Large intestine (tissue), 3 donors: ENCODE results near the gene FZD10. TPM values are rescaled to one million over a fixed set of nuclear protein-coding genes. Genes with fewer than 3 reads are reported as not detected.
A peak's percentile ranks its signal among the peaks of the same experiment; 100 is the strongest.

Source experiments
- DNase-seq, 2 donors: peaks; one replicate each; pipeline versions ENCODE4 v3.0.0 to v3.0.0-alpha.2; 2013
- H3K27ac ChIP-seq: one replicate; pipeline ENCODE4 v1.5.1; 2013; ENCODE audit warnings: low read length
- H3K27me3 ChIP-seq: 2 replicates; pipeline ENCODE4 v1.6.1; 2013; ENCODE audit warnings: low read length; ENCODE audit not compliant: control insufficient read depth, insufficient read depth
- H3K36me3 ChIP-seq: 2 replicates; pipeline ENCODE4 v1.6.1; 2013; ENCODE audit warnings: low read length; ENCODE audit not compliant: control insufficient read depth, insufficient read depth
- H3K4me1 ChIP-seq: one replicate; pipeline ENCODE4 v1.6.1; 2013; ENCODE audit warnings: low read length; ENCODE audit not compliant: control insufficient read depth, insufficient read depth
- H3K4me3 ChIP-seq: one replicate; pipeline ENCODE4 v1.5.1; 2013; ENCODE audit warnings: low read length
- H3K9me3 ChIP-seq: one replicate; pipeline ENCODE4 v1.6.1; 2013; ENCODE audit warnings: mild to moderate bottlenecking, low read depth, low read length, moderate library complexity; ENCODE audit not compliant: control insufficient read depth
- WGBS: methylation state at CpG from one replicate; pipeline ENCODE4 v1.1.5; 2013; ENCODE audit warnings: low lambda C conversion rate; ENCODE audit not compliant: insufficient coverage; 5-methylcytosine and 5-hydroxymethylcytosine counted together
- polyA plus RNA-seq: library from polyadenylated mRNA; unstranded; fragments of 120-200 nt; gene quantifications from one replicate; pipeline ENCODE4 v1.2.1, GENCODE V29; 2013

FZD10 gene
- polyA plus RNA-seq, 1 donor: 1.2 TPM

DNA sequence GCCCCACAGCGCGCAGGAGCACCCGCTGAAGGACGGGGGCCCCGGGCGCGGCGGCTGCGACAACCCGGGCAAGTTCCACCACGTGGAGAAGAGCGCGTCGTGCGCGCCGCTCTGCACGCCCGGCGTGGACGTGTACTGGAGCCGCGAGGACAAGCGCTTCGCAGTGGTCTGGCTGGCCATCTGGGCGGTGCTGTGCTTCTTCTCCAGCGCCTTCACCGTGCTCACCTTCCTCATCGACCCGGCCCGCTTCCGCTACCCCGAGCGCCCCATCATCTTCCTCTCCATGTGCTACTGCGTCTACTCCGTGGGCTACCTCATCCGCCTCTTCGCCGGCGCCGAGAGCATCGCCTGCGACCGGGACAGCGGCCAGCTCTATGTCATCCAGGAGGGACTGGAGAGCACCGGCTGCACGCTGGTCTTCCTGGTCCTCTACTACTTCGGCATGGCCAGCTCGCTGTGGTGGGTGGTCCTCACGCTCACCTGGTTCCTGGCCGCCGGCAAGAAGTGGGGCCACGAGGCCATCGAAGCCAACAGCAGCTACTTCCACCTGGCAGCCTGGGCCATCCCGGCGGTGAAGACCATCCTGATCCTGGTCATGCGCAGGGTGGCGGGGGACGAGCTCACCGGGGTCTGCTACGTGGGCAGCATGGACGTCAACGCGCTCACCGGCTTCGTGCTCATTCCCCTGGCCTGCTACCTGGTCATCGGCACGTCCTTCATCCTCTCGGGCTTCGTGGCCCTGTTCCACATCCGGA lies 1.4 kb downstream of the FZD10 start:
- DNase-seq: peak in 1 of 2 donors; percentile 14
- H3K27me3 ChIP-seq: peaks cover 74% of the 10 kb centered on the region
- no peak overlapping the region for H3K27ac ChIP-seq
- H3K36me3 ChIP-seq: no peaks in the 10 kb centered on the region
- no peaks in the 10 kb centered on the region for H3K4me1 ChIP-seq
- H3K4me3 ChIP-seq: no peak overlapping the region
- peaks cover 3% of the 10 kb centered on the region for H3K9me3 ChIP-seq
- WGBS: no CpG with 5 or more reads among the region's 71 CpGs

DNA sequence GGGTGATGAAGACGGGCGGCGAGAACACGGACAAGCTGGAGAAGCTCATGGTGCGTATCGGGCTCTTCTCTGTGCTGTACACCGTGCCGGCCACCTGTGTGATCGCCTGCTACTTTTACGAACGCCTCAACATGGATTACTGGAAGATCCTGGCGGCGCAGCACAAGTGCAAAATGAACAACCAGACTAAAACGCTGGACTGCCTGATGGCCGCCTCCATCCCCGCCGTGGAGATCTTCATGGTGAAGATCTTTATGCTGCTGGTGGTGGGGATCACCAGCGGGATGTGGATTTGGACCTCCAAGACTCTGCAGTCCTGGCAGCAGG lies 1.9 kb downstream of the FZD10 start:
- Histone ChIP-seq H3K36me3 (no peaks in the 10 kb centered on the region), H3K4me3 (no peak overlapping the region), H3K9me3 (peaks cover 3% of the 10 kb centered on the region), H3K27me3 (peaks cover 75% of the 10 kb centered on the region), H3K4me1 (no peaks in the 10 kb centered on the region), H3K27ac (no peak overlapping the region)
- no CpG with 5 or more reads among the region's 18 CpGs for WGBS
- no peak for DNase-seq

- DNase-seq: no peak
- Histone ChIP-seq H3K36me3 (no peaks in the 10 kb centered on the region), H3K9me3 (peaks cover 3% of the 10 kb centered on the region), H3K4me1 (no peaks in the 10 kb centered on the region), H3K27ac (no peak overlapping the region), H3K4me3 (no peak overlapping the region), H3K27me3 (peaks cover 68% of the 10 kb centered on the region)
- WGBS: 20% methylated on average over 1 of the region's 5 CpGs
Observed at GRCh38 chr12:130164936-130165335, 2.7 kb downstream of the FZD10 start.

GRCh38 chr12:130166306-130166705 lies 4.0 kb downstream of the FZD10 start:
- H3K27me3 ChIP-seq: peaks cover 55% of the 10 kb centered on the region
- H3K27ac ChIP-seq: no peak overlapping the region
- DNase-seq: no peak
- no peaks in the 10 kb centered on the region for H3K4me1 ChIP-seq
- H3K36me3 ChIP-seq: no peaks in the 10 kb centered on the region
- no CpG with 5 or more reads among the region's 2 CpGs for WGBS
- peaks cover 2% of the 10 kb centered on the region for H3K9me3 ChIP-seq
- no peak overlapping the region for H3K4me3 ChIP-seq

DNA sequence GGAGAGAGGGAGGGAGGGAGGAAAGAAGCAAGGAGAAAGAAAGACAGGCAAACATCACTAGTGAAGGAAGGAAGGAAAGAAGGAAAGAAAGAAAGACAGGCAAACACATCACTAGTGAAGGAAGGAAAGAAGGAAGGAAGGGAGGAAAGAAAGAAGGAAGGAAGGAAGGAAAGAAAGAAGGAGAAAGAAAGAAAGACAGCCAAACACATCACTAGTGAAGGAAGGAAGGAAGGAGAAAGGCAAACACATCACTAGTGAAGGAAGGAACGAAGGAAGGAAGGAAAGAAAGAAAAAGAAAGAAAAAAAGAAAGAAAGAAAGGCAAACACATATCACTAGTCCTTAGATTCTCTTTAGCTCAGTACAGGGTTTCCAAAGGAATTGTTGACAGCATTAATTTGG lies 5.3 kb downstream of the FZD10 start:
- WGBS: 60% methylated on average over 1 of the region's 1 CpG
- H3K9me3 ChIP-seq: no peaks in the 10 kb centered on the region
- no peaks in the 10 kb centered on the region for H3K36me3 ChIP-seq
- no peak overlapping the region for H3K4me3 ChIP-seq
- DNase-seq: no peak
- peaks cover 49% of the 10 kb centered on the region for H3K27me3 ChIP-seq
- no peaks in the 10 kb centered on the region for H3K4me1 ChIP-seq
- no peak overlapping the region for H3K27ac ChIP-seq

GRCh38 chr12:130169256-130169655 lies 7.0 kb downstream of the FZD10 start:
- Histone ChIP-seq H3K27me3 (peaks cover 33% of the 10 kb centered on the region), H3K9me3 (no peaks in the 10 kb centered on the region), H3K4me3 (no peak overlapping the region), H3K27ac (no peak overlapping the region), H3K4me1 (no peaks in the 10 kb centered on the region), H3K36me3 (no peaks in the 10 kb centered on the region)
- WGBS: no CpG with 5 or more reads among the region's 6 CpGs
- no peak for DNase-seq

DNA sequence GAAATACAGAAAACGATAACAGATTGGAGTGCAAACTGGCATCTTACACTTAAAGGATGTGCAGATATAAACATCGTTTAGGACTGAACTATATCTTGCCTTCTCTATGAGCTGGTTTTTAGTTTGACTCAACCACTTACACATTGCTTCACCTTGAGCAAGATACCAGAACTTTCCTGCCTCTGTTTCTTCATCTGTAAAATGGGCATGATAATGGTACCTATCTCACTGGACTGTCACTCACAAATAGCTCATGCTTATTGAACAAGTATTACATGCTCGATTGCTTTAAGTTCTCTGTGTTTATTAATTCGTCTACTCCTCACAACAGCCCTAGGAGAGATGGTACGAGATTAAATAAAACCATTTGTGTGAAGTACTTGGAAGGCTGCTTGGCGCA lies 7.7 kb downstream of the FZD10 start:
- Histone ChIP-seq H3K4me1 (no peaks in the 10 kb centered on the region), H3K27me3 (peaks cover 29% of the 10 kb centered on the region), H3K36me3 (no peaks in the 10 kb centered on the region), H3K27ac (no peak overlapping the region), H3K4me3 (no peak overlapping the region), H3K9me3 (no peaks in the 10 kb centered on the region)
- WGBS: 62% methylated on average over 5 of the region's 6 CpGs
- no peak for DNase-seq

DNA sequence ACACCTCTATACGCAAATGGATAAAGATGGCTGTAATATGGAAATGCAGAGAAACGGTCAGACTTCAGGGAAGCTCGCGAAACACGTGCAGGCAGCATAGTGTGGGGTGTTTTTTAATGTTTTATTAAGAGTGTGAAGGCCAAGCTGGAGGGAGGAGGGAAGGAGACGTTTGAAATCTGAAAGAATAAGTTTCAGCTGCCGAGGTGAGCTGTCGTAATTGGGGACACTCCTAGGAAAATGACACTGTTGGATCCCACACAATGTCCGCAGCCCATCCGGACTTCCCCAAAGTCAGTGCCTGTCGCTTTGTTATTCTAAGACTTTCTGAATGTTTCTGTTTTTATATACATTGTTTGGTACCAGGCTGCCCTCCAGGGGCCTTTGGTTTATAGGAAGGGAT lies 8.3 kb downstream of the FZD10 start:
- Histone ChIP-seq H3K4me1 (no peaks in the 10 kb centered on the region), H3K27me3 (peaks cover 22% of the 10 kb centered on the region), H3K36me3 (no peaks in the 10 kb centered on the region), H3K9me3 (no peaks in the 10 kb centered on the region), H3K4me3 (no peak overlapping the region), H3K27ac (no peak overlapping the region)
- 52% methylated on average over 4 of the region's 11 CpGs for WGBS
- DNase-seq: no peak

DNA sequence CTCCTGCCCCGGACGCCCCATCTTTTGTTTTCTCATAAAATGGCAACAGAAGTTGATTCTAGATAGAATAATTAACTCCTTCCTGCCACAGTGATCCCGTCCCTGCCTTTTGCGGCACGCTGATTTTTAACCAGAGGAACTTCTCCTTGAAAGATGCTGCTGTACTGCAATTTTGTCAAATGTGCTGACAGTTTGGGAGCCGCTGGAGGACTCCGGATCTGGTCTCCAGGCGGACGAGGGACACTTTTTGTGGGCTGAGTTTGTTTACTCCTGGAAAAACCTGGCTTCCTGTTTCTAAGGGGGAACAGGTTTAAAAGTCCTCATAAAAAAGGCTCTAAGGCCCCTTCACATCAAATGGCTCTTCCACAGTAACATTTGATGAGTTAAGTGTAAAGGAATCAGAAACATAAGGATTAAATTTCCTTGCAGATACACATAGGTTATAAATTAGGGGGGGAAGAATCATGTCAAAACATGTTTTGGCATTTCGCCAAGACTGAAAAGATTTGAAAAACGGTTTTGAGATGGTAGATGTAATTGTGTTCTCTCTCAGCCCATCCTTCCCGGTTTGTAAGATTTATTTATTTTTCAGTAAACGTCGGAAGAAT lies 15.5 kb downstream of the FZD10 start:
- DNase-seq: no peak
- Histone ChIP-seq H3K4me1 (no peaks in the 10 kb centered on the region), H3K4me3 (no peak overlapping the region), H3K36me3 (no peaks in the 10 kb centered on the region), H3K9me3 (no peaks in the 10 kb centered on the region), H3K27ac (no peak overlapping the region), H3K27me3 (no peaks in the 10 kb centered on the region)
- 100% methylated on average over 2 of the region's 14 CpGs for WGBS

DNA sequence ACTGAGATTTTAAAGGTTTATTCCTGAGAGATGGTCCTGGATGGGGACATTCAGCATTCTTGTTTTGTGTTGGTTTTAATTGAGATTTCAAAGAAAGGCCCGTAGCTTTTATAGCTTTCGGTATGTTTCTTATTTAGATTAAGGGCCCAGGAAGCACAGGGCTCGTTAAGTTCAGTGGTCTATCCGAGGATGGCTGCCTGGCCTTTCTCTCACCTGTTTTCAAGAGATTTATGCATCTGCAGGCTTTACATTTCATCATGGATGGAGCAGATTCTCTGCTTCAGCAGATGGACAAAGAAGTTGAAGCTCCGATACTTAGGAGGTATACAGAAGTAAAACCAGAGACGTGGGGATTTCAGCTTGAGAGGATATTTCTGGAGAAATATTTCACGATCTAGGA lies 16.0 kb downstream of the FZD10 start:
- Histone ChIP-seq H3K4me1 (no peaks in the 10 kb centered on the region), H3K4me3 (no peak overlapping the region), H3K36me3 (no peaks in the 10 kb centered on the region), H3K27me3 (no peaks in the 10 kb centered on the region), H3K27ac (no peak overlapping the region), H3K9me3 (no peaks in the 10 kb centered on the region)
- no peak for DNase-seq
- 80% methylated on average over 4 of the region's 7 CpGs for WGBS

DNA sequence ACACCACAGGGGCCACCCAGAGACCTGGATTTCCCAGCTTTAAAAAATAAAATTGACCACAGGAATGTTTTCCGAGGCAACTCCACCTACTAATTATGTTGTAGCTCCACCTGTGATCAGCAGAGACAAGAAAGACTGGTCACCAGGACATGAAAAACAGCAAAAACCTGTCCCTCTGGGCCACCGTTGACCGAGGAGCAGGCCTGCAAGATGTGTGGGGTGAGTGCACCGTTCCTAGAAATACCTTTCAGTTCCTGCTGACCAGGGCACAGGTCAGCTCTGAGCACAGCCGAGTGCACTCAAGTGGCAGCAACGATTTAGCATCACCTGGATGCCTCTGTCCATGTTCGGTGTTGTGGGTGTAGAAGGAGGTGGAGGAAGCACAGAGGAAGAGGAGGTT lies 16.9 kb downstream of the FZD10 start:
- WGBS: no CpG with 5 or more reads among the region's 7 CpGs
- Histone ChIP-seq H3K36me3 (no peaks in the 10 kb centered on the region), H3K27ac (no peak overlapping the region), H3K27me3 (no peaks in the 10 kb centered on the region), H3K9me3 (no peaks in the 10 kb centered on the region), H3K4me3 (no peak overlapping the region), H3K4me1 (no peaks in the 10 kb centered on the region)
- no peak for DNase-seq
